Neural progenitor cell (in vitro differentiated cells): ENCODE measurements around the gene PADI1. TPM values are rescaled to one million over a fixed set of nuclear protein-coding genes. Genes with fewer than 3 reads are reported as not detected.
A peak's percentile ranks its signal among the peaks of the same experiment; 100 is the strongest.

Experiments
- DNase-seq: peaks from one replicate; pipeline ENCODE4 v3.0.0-alpha.2; 2016; ENCODE audit warnings: low spot score
- H2AFZ ChIP-seq: fragments of 200-600 bp; sonication (generic); replicated peaks from 2 replicates; pipeline ENCODE4 v1.6.1; 2016; ENCODE audit warnings: antibody characterized with exemption
- H3F3A ChIP-seq: fragments of 200-600 bp; sonication (generic); 2 replicates; pipeline ENCODE4 v1.6.1; 2016; ENCODE audit warnings: antibody characterized with exemption, low read depth
- H3K27ac ChIP-seq: fragments of 200-600 bp; sonication (generic); 2 replicates; pipeline ENCODE4 v1.5.1; 2016; ENCODE audit warnings: mild to moderate bottlenecking
- H3K27me3 ChIP-seq: fragments of 200-600 bp; sonication (generic); 2 replicates; pipeline ENCODE4 v1.6.1; 2016; ENCODE audit warnings: mild to moderate bottlenecking, moderate library complexity
- H3K36me3 ChIP-seq: fragments of 200-600 bp; sonication (generic); 2 replicates; pipeline ENCODE4 v1.5.1; 2016
- H3K4me1 ChIP-seq: fragments of 200-600 bp; sonication (generic); 2 replicates; pipeline ENCODE4 v1.6.1; 2016; ENCODE audit warnings: mixed run types
- H3K4me2 ChIP-seq: fragments of 200-600 bp; sonication (generic); 2 replicates; pipeline ENCODE4 v1.6.1; 2016
- H3K4me3 ChIP-seq: fragments of 200-600 bp; sonication (generic); 2 replicates; pipeline ENCODE4 v1.5.1; 2016
- H3K79me2 ChIP-seq: fragments of 200-600 bp; sonication (generic); 2 replicates; pipeline ENCODE4 v1.6.1; 2016; ENCODE audit warnings: low read depth
- H3K9ac ChIP-seq: fragments of 200-600 bp; sonication (generic); 2 replicates; pipeline ENCODE4 v1.6.1; 2016
- H3K9me3 ChIP-seq: fragments of 200-600 bp; sonication (generic); 2 replicates; pipeline ENCODE4 v1.5.1; 2016; ENCODE audit warnings: low read depth
- H4K20me1 ChIP-seq: fragments of 200-600 bp; sonication (generic); 2 replicates; pipeline ENCODE4 v1.6.1; 2016; ENCODE audit warnings: low read depth
- H3K27ac Mint-ChIP-seq: 3 replicates; pipeline ENCODE4 v1.8.0; 2021; ENCODE audit warnings: mixed read lengths
- H3K27me3 Mint-ChIP-seq: 2 replicates; pipeline ENCODE4 v1.8.0; 2022; ENCODE audit warnings: low read depth, mild to moderate bottlenecking, inconsistent platforms, moderate library complexity, mixed read lengths; ENCODE audit not compliant: insufficient read depth
- H3K36me3 Mint-ChIP-seq: 3 replicates; pipeline ENCODE4 v1.8.0; 2021; ENCODE audit warnings: mixed read lengths
- H3K4me1 Mint-ChIP-seq: 3 replicates; pipeline ENCODE4 v1.8.0; 2021; ENCODE audit warnings: mixed read lengths
- H3K4me3 Mint-ChIP-seq: 3 replicates; pipeline ENCODE4 v1.8.0; 2021; ENCODE audit warnings: mild to moderate bottlenecking, moderate library complexity, mixed read lengths
- H3K9me3 Mint-ChIP-seq: 3 replicates; pipeline ENCODE4 v1.8.0; 2020; ENCODE audit warnings: mixed read lengths
- CTCF ChIP-seq: fragments of 200-600 bp; sonication (generic); IDR thresholded peaks from 2 replicates; pipeline ENCODE4 v1.5.1; 2017; ENCODE audit warnings: antibody characterized with exemption, mild to moderate bottlenecking
- EZH2 ChIP-seq: fragments of 200-600 bp; sonication (generic); IDR thresholded peaks from 2 replicates; pipeline ENCODE4 v1.6.1; 2017; ENCODE audit warnings: antibody characterized with exemption, mild to moderate bottlenecking, moderate library complexity
- EZH2phosphoT487 ChIP-seq: fragments of 200-600 bp; sonication (generic); IDR thresholded peaks from 2 replicates; pipeline ENCODE4 v1.6.1; 2017; ENCODE audit warnings: antibody characterized with exemption
- total RNA-seq: library from RNA; depleted of rRNA; stranded (reverse); fragments of >200 nt; gene quantifications from 2 replicates; pipeline ENCODE4 v1.2.3, GENCODE V29; 2015; ENCODE audit warnings: low replicate concordance

PADI1 gene
- total RNA-seq, 1 donor from 2014 or later: 0.09 TPM

- Histone ChIP-seq H3K79me2 (no peaks in the 10 kb centered on the region), H3K9me3 (no peaks in the 10 kb centered on the region), H3K9ac (no peak overlapping the region), H3K4me2 (no peak overlapping the region), H3F3A (no peaks in the 10 kb centered on the region), H3K27ac (no peak overlapping the region), H3K27me3 (no peaks in the 10 kb centered on the region), H3K36me3 (no peaks in the 10 kb centered on the region), H3K4me1 (no peaks in the 10 kb centered on the region), H3K4me3 (no peak overlapping the region), H2AFZ (no peak overlapping the region), H4K20me1 (no peaks in the 10 kb centered on the region)
- no peak overlapping the region for H3K27ac Mint-ChIP-seq
- DNase-seq: no peak
- no peaks in the 10 kb centered on the region for H3K36me3 Mint-ChIP-seq
- H3K9me3 Mint-ChIP-seq: no peaks in the 10 kb centered on the region
- H3K4me3 Mint-ChIP-seq: no peak overlapping the region
- H3K4me1 Mint-ChIP-seq: no peaks in the 10 kb centered on the region
- TF ChIP-seq CTCF: no peak
- no peak for TF ChIP-seq EZH2
- TF ChIP-seq EZH2phosphoT487: no peak
- peaks cover 2% of the 10 kb centered on the region for H3K27me3 Mint-ChIP-seq
These were observed 67.7 kb downstream of the PADI1 start for GRCh38 chr1:17272646-17273045.

- peaks cover 2% of the 10 kb centered on the region for H3K27me3 Mint-ChIP-seq
- H3K79me2 ChIP-seq: no peaks in the 10 kb centered on the region
- H3K36me3 ChIP-seq: no peaks in the 10 kb centered on the region
- H3K4me1 ChIP-seq: no peaks in the 10 kb centered on the region
- H3K9me3 ChIP-seq: no peaks in the 10 kb centered on the region
- no peaks in the 10 kb centered on the region for H3K36me3 Mint-ChIP-seq
- H3K4me2 ChIP-seq: no peak overlapping the region
- TF ChIP-seq CTCF (no peak), EZH2phosphoT487 (no peak), EZH2 (no peak)
- DNase-seq: no peak
- no peaks in the 10 kb centered on the region for H3K9me3 Mint-ChIP-seq
- H3K27ac ChIP-seq: no peak overlapping the region
- no peak overlapping the region for H3K27ac Mint-ChIP-seq
- no peak overlapping the region for H3K4me3 Mint-ChIP-seq
- no peak overlapping the region for H3K9ac ChIP-seq
- no peaks in the 10 kb centered on the region for H3F3A ChIP-seq
- H3K4me3 ChIP-seq: no peak overlapping the region
- no peaks in the 10 kb centered on the region for H4K20me1 ChIP-seq
- H3K4me1 Mint-ChIP-seq: peaks cover under 1% of the 10 kb centered on the region
- no peak overlapping the region for H2AFZ ChIP-seq
- H3K27me3 ChIP-seq: no peaks in the 10 kb centered on the region
These were observed 68.2 kb downstream of the PADI1 start for GRCh38 chr1:17273096-17273495.

- Histone ChIP-seq H3K4me3 (no peak overlapping the region), H3K27ac (no peak overlapping the region), H3K9ac (no peak overlapping the region), H3K4me2 (no peak overlapping the region), H3F3A (no peaks in the 10 kb centered on the region), H3K36me3 (no peaks in the 10 kb centered on the region), H3K9me3 (no peaks in the 10 kb centered on the region), H2AFZ (no peak overlapping the region), H4K20me1 (no peaks in the 10 kb centered on the region), H3K79me2 (no peaks in the 10 kb centered on the region), H3K4me1 (no peaks in the 10 kb centered on the region), H3K27me3 (no peaks in the 10 kb centered on the region)
- Mint-ChIP-seq H3K4me3 (no peak overlapping the region), H3K27ac (no peak overlapping the region), H3K36me3 (no peaks in the 10 kb centered on the region), H3K4me1 (peaks cover 9% of the 10 kb centered on the region), H3K9me3 (no peaks in the 10 kb centered on the region), H3K27me3 (peaks cover 2% of the 10 kb centered on the region)
- TF ChIP-seq EZH2: no peak
- peak; percentile 81 for TF ChIP-seq CTCF
- peak; percentile 72 for DNase-seq
These were observed 69.5 kb downstream of the PADI1 start for GRCh38 chr1:17274186-17275170.
